Measurements from ENCODE around the gene TTC13. TPM values are rescaled to one million over a fixed set of nuclear protein-coding genes. Genes with fewer than 3 reads are reported as not detected.

TTC13 gene
- total RNA-seq (2022; extraction: Qiagen RNA extraction; ENCODE audit: low read depth), result 7.2 to 12.4 TPM (median 10.4 TPM) in 5 replicates

GRCh38 chr1:230978491-230979388 lies at the start of gene TTC13, which contains the start of gene ARV1:
TTC13 (minus strand) TSS chr1:230978861; CDS start chr1:230978830, 31 bp downstream.
ARV1 (plus strand) TSS chr1:230979094; CDS start chr1:230979106, 12 bp downstream.

GRCh38 chr1:230867903-230868735 lies 110.5 kb downstream of the TTC13 start, which contains the start of gene C1orf198:
C1orf198 (minus strand) TSS chr1:230868521; CDS start chr1:230868512, 9 bp downstream.

Other genes starting within 250 kb of the TTC13 start
- gene CAPN9, start 231.5 kb downstream of the TTC13 start, total RNA-seq (2022; extraction: Qiagen RNA extraction; ENCODE audit: low read depth), result not detected in 5 replicates
- gene C1orf198, start 110.3 kb downstream of the TTC13 start, total RNA-seq (2022; extraction: Qiagen RNA extraction; ENCODE audit: low read depth), result 14.2 to 19.8 TPM (median 18.0 TPM) in 5 replicates
- gene ARV1, start 233 bp upstream of the TTC13 start, total RNA-seq (2022; extraction: Qiagen RNA extraction; ENCODE audit: low read depth), result 24.7 to 27.0 TPM (median 26.2 TPM) in 5 replicates
- 11.4 to 20.5 TPM (median 16.3 TPM) in 5 replicates for gene FAM89A, start 61.4 kb upstream of the TTC13 start, total RNA-seq (2022; extraction: Qiagen RNA extraction; ENCODE audit: low read depth)
- 0.11 to 0.22 TPM (median 0.18 TPM) in 5 replicates for gene TRIM67, start 183.2 kb upstream of the TTC13 start, total RNA-seq (2022; extraction: Qiagen RNA extraction; ENCODE audit: low read depth)